SU-DHL-6 (cell line): Measurements from ENCODE around the gene MBD3.

Source experiments
- H2AFZ ChIP-seq: fragments of 200-600 bp; sonication (generic); 2 replicates; pipeline ENCODE4 v1.6.1; 2014; ENCODE audit warnings: low read depth, mild to moderate bottlenecking, moderate library complexity, mixed read lengths, antibody characterized with exemption, low read length; ENCODE audit not compliant: severe bottlenecking
- H3F3A ChIP-seq: fragments of 200-600 bp; shearing (Covaris generic); 2 replicates; pipeline ENCODE4 v1.6.0; 2016; ENCODE audit warnings: antibody characterized with exemption, mild to moderate bottlenecking; ENCODE audit not compliant: insufficient read depth
- H3K27ac ChIP-seq: fragments of 200-600 bp; sonication (generic); 2 replicates; pipeline ENCODE4 v1.5.1; 2016; ENCODE audit warnings: low read depth, mild to moderate bottlenecking, low read length, moderate library complexity, mixed read lengths
- H3K27me3 ChIP-seq: fragments of 200-600 bp; sonication (generic), shearing (Covaris generic); 2 replicates; pipeline ENCODE4 v1.6.0; 2014; ENCODE audit warnings: mild to moderate bottlenecking, low read length
- H3K36me3 ChIP-seq: fragments of 200-600 bp; sonication (generic); 2 replicates; pipeline ENCODE4 v1.6.1; 2014; ENCODE audit warnings: mild to moderate bottlenecking, low read length, mixed read lengths
- H3K4me2 ChIP-seq: fragments of 300-600, 200-600 bp; shearing (Covaris generic), sonication (generic); 2 replicates; pipeline ENCODE4 v1.6.0; 2014; ENCODE audit warnings: low read length, low read depth, mild to moderate bottlenecking; ENCODE audit not compliant: poor library complexity, severe bottlenecking
- H3K4me3 ChIP-seq: fragments of 200-600 bp; sonication (generic); 2 replicates; pipeline ENCODE4 v1.5.1; 2014; ENCODE audit warnings: antibody characterized with exemption, low read length, mild to moderate bottlenecking, mixed read lengths; ENCODE audit not compliant: insufficient read depth, poor library complexity, severe bottlenecking
- H3K79me2 ChIP-seq: fragments of 200-600 bp; sonication (generic); 2 replicates; pipeline ENCODE4 v1.6.1; 2014; ENCODE audit warnings: mild to moderate bottlenecking, low read length, moderate library complexity; ENCODE audit not compliant: insufficient read depth
- H3K9ac ChIP-seq: fragments of 200-600 bp; sonication (generic); 2 replicates; pipeline ENCODE4 v1.7.0; 2014; ENCODE audit warnings: mild to moderate bottlenecking, low read length
- H3K9me2 ChIP-seq: fragments of 200-600 bp; sonication (generic); replicated peaks from 2 replicates; pipeline ENCODE4 v1.6.1; 2014; ENCODE audit warnings: low read length; ENCODE audit not compliant: insufficient read depth
- H3K9me3 ChIP-seq: fragments of 200-600 bp; sonication (generic); 2 replicates; pipeline ENCODE4 v1.6.1; 2014; ENCODE audit warnings: low read length, mixed read lengths; ENCODE audit not compliant: insufficient read depth
- H4K20me1 ChIP-seq: fragments of 200-600 bp; sonication (generic); 2 replicates; pipeline ENCODE4 v1.6.1; 2014; ENCODE audit warnings: low read depth, mild to moderate bottlenecking, antibody characterized with exemption, low read length, moderate library complexity, mixed read lengths
- EZH2phosphoT487 ChIP-seq: fragments of 200-600 bp; sonication (generic), shearing (Covaris generic); conservative IDR thresholded peaks from 2 replicates; pipeline ENCODE4 v1.6.1; 2018; ENCODE audit warnings: mild to moderate bottlenecking, antibody characterized with exemption, low read length, moderate library complexity, mixed read lengths
- TF ChIP-seq, protein P1 (sequence below): fragments of 200-600 bp; sonication (generic); IDR thresholded peaks from one replicate; pipeline ENCODE4 v1.5.1; 2017; ENCODE audit warnings: antibody characterized with exemption, mild to moderate bottlenecking, low read length, moderate library complexity; ENCODE audit not compliant: insufficient read depth, poor library complexity, severe bottlenecking

Gene MBD3

DNA sequence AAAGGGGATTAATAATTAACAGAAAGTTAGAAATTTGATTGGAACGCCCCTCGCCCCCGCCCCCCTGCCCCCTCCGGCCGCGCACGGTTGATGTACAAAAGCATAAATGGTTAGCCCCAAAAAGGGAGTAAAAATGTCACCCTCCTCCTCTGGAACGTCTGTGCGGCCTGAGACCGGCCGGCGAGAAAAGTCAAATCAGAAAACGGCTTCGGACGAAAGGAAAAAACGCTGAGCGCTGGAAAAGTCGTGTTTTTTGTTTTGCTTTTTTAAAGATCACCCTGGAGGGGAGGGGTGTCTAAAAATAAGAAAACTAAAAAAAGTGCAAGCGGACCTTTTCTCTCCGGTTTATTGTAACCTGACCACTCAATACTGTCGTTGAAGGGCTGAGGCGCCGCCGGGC is 37.7 kb downstream of the MBD3 start:
- Histone ChIP-seq H3K79me2 (no peaks in the 10 kb centered on the region), H3K9ac (no peak overlapping the region), H3K9me3 (no peaks in the 10 kb centered on the region), H3K27me3 (no peaks in the 10 kb centered on the region), H4K20me1 (no peaks in the 10 kb centered on the region), H3K4me3 (no peak overlapping the region), H3K4me2 (no peak overlapping the region), H3K9me2 (no peaks in the 10 kb centered on the region), H3K27ac (no peak overlapping the region), H3F3A (no peaks in the 10 kb centered on the region), H2AFZ (no peak overlapping the region), H3K36me3 (no peaks in the 10 kb centered on the region)
- no peak for TF ChIP-seq EZH2phosphoT487
- TF ChIP-seq, protein P1, sequence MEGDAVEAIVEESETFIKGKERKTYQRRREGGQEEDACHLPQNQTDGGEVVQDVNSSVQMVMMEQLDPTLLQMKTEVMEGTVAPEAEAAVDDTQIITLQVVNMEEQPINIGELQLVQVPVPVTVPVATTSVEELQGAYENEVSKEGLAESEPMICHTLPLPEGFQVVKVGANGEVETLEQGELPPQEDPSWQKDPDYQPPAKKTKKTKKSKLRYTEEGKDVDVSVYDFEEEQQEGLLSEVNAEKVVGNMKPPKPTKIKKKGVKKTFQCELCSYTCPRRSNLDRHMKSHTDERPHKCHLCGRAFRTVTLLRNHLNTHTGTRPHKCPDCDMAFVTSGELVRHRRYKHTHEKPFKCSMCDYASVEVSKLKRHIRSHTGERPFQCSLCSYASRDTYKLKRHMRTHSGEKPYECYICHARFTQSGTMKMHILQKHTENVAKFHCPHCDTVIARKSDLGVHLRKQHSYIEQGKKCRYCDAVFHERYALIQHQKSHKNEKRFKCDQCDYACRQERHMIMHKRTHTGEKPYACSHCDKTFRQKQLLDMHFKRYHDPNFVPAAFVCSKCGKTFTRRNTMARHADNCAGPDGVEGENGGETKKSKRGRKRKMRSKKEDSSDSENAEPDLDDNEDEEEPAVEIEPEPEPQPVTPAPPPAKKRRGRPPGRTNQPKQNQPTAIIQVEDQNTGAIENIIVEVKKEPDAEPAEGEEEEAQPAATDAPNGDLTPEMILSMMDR = no peak

DNA sequence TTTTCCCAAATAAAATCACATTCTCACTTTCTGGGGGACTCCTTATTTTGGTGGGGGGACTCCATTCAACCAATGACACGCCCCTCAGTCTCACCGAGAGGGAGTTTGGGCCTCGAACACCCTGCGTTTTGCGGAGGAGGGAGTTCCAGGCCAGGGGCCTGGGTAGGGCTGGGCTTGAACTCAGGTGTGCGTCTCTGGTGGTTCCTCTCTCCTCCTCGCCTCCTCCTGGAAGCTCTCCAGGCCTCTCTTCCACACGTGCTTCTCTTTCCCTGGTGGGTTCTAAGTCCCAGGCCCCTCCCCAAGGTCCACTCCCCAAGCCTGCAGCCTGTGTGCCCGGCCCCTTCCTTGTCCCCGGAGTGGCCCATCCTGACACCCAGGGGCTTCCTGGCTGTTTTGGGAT is 39.2 kb downstream of the MBD3 start:
- no peaks in the 10 kb centered on the region for H3K9me3 ChIP-seq
- H3F3A ChIP-seq = no peaks in the 10 kb centered on the region
- H3K36me3 ChIP-seq = no peaks in the 10 kb centered on the region
- no peak overlapping the region for H3K27ac ChIP-seq
- H3K79me2 ChIP-seq = no peaks in the 10 kb centered on the region
- no peaks in the 10 kb centered on the region for H3K27me3 ChIP-seq
- TF ChIP-seq, protein P1 = no peak
- no peak for TF ChIP-seq EZH2phosphoT487
- H3K9ac ChIP-seq = no peak overlapping the region
- no peaks in the 10 kb centered on the region for H3K9me2 ChIP-seq
- H3K4me3 ChIP-seq = no peak overlapping the region
- H3K4me2 ChIP-seq = no peak overlapping the region
- no peaks in the 10 kb centered on the region for H4K20me1 ChIP-seq
- no peak overlapping the region for H2AFZ ChIP-seq

DNA sequence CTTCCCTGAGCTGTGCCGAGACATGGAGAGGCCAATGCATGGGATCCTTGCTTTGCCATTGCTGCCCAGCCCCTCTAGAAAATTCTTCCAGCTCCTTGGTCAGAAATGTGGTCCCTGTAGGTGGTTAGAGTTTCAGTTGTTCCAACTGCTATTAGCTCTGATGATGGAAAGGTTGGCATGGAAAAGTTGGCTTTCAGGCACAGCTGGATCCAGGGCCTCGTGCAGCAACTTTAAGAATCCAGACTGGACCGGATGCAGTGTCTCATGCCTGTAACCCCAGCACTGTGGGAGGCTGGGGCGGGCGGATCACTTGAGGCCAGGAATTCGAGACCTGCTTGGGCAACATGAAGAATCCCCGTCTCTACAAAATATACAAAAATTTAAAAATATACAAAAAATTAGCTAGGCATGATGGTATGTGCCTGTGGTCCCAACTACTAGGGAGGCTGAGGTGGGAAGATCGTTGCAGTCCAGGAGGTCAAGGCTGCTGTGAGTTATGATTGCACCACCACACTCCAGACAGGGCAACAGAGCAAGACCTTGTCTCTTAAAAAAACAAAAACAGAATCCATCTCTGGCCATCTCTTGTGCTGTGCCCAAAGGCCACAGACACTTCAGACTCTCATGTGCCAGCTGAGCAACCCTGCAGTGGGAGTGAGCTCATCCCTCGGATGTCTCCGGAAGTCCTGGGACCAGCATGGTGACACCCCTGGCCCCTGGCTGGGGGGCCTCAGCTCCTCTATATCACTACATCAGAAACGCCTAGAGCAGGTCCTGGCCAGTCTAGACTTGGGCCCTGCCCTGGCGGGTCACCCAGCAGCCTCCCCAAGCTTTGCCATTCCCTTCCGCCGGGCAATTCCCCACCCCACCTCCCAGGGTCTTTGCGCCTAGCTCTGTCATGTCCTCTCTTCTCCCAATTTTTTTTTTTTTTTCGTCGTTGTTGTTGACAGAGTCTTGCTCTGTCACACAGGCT is 41.3 kb downstream of the MBD3 start:
- Histone ChIP-seq H3K79me2 (no peaks in the 10 kb centered on the region), H3K9me2 (no peaks in the 10 kb centered on the region), H2AFZ (no peak overlapping the region), H3F3A (no peaks in the 10 kb centered on the region), H3K27ac (no peak overlapping the region), H3K9ac (no peak overlapping the region), H3K27me3 (no peaks in the 10 kb centered on the region), H3K4me2 (no peak overlapping the region), H3K9me3 (no peaks in the 10 kb centered on the region), H4K20me1 (no peaks in the 10 kb centered on the region), H3K4me3 (no peak overlapping the region), H3K36me3 (no peaks in the 10 kb centered on the region)
- TF ChIP-seq, protein P1 = no peak
- no peak for TF ChIP-seq EZH2phosphoT487
